HFFc6 (cell line): ENCODE measurements around the gene STRADB. TPM values are rescaled to one million over a fixed set of nuclear protein-coding genes. Genes with fewer than 3 reads are reported as not detected.
A peak's percentile ranks its signal among the peaks of the same experiment; 100 is the strongest.
"Not testable (repeated sequence)": the region's sequence is repeated elsewhere in the genome, so short reads cannot be mapped to it uniquely, and the experiment has no call there.

Experiments used
- DNase-seq: peaks from one replicate; pipeline ENCODE4 v3.0.0-alpha.2; 2018
- H3K27ac Mint-ChIP-seq: 2 replicates; pipeline ENCODE4 v1.8.0; 2020; ENCODE audit warnings: mild to moderate bottlenecking, mixed read lengths
- H3K27me3 Mint-ChIP-seq: 2 replicates; pipeline ENCODE4 v1.8.0; 2021; ENCODE audit warnings: mild to moderate bottlenecking, moderate library complexity, mixed read lengths; ENCODE audit not compliant: insufficient read depth
- H3K36me3 Mint-ChIP-seq: 2 replicates; pipeline ENCODE4 v1.8.0; 2021; ENCODE audit warnings: low read depth, mixed read lengths
- H3K4me1 Mint-ChIP-seq: 2 replicates; pipeline ENCODE4 v1.8.0; 2020; ENCODE audit warnings: low read depth, mixed read lengths
- H3K4me3 Mint-ChIP-seq: 2 replicates; pipeline ENCODE4 v1.8.0; 2020; ENCODE audit warnings: mild to moderate bottlenecking, moderate library complexity, mixed read lengths
- H3K9me3 Mint-ChIP-seq: 2 replicates; pipeline ENCODE4 v1.8.0; 2020; ENCODE audit warnings: mild to moderate bottlenecking, mixed read lengths
- total RNA-seq, 6 experiments: library from RNA; stranded (reverse); fragmentation: NEBNext Ultra II Directional; extraction: Animal tissue kit (Norgen Biotek cat#: 25700); gene quantifications; 2 replicates in 1 of 6; 3 replicates in 5 of 6; pipeline ENCODE4 v1.2.3, GENCODE V29; 2021
- TF ChIP-seq, protein P1 (sequence below): fragments of 200-600 bp; sonication (generic); IDR thresholded peaks from 2 replicates; pipeline ENCODE4 v1.5.0; 2021; ENCODE audit warnings: antibody characterized with exemption, mild to moderate bottlenecking

Gene STRADB
- total RNA-seq, 6 experiments from 2014 or later: 37.7 to 51.0 (median 43.5) TPM

DNA sequence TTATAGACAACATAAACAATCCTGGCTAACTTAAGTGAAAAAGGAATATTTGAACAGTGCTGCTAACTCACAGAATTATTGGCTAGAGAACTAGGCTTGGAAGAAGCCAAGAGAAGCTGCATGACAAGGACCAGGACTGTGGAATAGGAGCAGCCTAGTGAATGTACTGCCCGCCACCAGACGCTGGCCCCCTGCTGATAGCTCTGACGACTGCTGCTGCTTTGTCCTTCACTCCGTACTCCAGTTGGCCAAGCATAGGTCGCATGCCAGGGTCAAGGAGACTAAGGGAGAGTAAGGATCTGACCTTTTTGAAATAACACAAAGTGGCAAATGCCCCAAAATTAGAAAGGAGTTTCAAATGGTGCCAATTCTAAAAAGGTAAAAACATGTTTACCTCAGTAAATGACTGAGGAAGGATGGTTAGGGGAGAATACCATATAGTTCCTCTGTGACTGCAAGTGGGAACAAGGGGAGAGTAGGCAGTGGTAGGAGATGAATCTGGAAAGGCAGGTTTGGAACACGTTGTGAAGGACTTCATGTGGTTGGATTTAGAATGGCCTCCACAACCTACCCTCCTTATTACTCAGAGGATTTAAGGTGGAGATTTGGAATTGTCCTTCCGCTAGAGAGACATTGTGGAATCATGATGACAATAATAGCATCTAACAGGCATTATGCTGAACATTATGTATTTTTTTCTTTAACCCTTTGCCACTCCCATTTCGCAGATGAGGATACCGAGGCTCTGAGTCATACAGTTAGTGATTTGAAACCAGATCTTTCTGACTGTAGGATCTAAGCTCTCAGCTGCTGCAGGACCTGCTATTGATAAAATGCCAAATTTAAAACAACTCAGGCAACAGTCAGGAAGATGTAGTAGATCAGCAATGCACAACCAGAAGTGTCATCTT, 19.5 kb downstream of the STRADB start:
- TF ChIP-seq, protein P1, sequence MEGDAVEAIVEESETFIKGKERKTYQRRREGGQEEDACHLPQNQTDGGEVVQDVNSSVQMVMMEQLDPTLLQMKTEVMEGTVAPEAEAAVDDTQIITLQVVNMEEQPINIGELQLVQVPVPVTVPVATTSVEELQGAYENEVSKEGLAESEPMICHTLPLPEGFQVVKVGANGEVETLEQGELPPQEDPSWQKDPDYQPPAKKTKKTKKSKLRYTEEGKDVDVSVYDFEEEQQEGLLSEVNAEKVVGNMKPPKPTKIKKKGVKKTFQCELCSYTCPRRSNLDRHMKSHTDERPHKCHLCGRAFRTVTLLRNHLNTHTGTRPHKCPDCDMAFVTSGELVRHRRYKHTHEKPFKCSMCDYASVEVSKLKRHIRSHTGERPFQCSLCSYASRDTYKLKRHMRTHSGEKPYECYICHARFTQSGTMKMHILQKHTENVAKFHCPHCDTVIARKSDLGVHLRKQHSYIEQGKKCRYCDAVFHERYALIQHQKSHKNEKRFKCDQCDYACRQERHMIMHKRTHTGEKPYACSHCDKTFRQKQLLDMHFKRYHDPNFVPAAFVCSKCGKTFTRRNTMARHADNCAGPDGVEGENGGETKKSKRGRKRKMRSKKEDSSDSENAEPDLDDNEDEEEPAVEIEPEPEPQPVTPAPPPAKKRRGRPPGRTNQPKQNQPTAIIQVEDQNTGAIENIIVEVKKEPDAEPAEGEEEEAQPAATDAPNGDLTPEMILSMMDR: no peak
- Mint-ChIP-seq H3K4me3 (peak overlapping the region; percentile 7), H3K27ac (peak overlapping the region; percentile 69), H3K36me3 (peaks cover 57% of the 10 kb centered on the region), H3K27me3 (no peaks in the 10 kb centered on the region), H3K4me1 (peaks cover 69% of the 10 kb centered on the region), H3K9me3 (no peaks in the 10 kb centered on the region)
- DNase-seq: peak; percentile 41

DNA sequence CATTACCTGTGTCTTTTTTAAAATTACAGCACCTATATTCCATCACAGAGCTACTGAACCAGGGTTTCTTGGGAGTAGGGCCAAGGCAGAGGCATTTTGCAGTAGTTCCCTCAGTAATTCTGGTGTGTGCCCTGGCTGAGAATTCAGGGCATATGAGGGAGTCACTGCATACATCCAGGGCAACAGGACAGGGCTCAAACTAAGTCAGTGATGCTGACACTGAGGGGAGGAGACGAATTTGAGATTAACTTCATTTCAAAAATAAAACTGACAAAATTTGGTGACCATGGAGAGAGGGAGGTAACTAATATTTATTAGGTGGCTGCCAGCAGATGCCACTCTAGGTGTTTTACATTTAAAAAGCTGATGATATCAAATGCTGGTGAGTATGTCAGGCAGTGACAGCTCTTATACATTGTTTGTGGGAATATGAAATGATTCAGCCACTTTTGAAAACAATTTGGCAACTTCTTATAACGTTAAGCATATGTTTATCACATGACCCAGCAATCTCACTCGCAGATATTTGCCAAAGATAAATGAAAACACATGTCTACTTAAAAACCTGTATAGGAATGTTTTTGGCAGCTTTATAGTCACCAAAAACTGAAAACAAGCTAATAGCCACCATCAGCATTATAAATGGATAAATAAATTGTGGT, 20.3 kb downstream of the STRADB start:
- peaks cover 61% of the 10 kb centered on the region for H3K4me1 Mint-ChIP-seq
- DNase-seq: peak; percentile 53
- H3K27ac Mint-ChIP-seq: peak overlapping the region; percentile 69
- TF ChIP-seq, protein P1: no peak
- no peaks in the 10 kb centered on the region for H3K27me3 Mint-ChIP-seq
- H3K9me3 Mint-ChIP-seq: no peaks in the 10 kb centered on the region
- H3K36me3 Mint-ChIP-seq: peaks cover 59% of the 10 kb centered on the region
- H3K4me3 Mint-ChIP-seq: peak overlapping the region; percentile 47; the same call in 1 of the 2 replicates

DNA sequence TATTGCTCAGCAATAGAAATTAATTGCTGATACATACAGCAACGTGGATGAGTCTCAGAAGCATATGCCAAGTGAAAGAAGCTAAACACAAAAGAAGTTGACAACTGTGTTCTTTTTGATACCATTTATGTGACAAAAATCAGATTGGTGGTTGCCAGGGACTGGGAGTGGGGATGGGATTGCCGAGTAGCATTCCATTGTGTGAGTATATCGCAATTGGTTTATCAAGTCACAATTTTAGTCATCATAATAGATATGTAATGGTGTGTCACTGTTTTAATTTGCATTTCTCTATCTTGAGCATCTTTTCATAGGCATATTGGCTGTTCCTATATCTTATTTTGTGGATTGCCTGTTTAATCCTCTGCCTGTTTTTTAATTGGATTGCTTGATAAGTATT, 20.9 kb downstream of the STRADB start:
- H3K9me3 Mint-ChIP-seq: no peaks in the 10 kb centered on the region
- peaks cover 57% of the 10 kb centered on the region for H3K36me3 Mint-ChIP-seq
- DNase-seq: peak; percentile 46
- no peaks in the 10 kb centered on the region for H3K27me3 Mint-ChIP-seq
- H3K27ac Mint-ChIP-seq: peak overlapping the region; percentile 69
- TF ChIP-seq, protein P1: no peak
- peaks cover 56% of the 10 kb centered on the region for H3K4me1 Mint-ChIP-seq
- peak overlapping the region; percentile 47 for H3K4me3 Mint-ChIP-seq

DNA sequence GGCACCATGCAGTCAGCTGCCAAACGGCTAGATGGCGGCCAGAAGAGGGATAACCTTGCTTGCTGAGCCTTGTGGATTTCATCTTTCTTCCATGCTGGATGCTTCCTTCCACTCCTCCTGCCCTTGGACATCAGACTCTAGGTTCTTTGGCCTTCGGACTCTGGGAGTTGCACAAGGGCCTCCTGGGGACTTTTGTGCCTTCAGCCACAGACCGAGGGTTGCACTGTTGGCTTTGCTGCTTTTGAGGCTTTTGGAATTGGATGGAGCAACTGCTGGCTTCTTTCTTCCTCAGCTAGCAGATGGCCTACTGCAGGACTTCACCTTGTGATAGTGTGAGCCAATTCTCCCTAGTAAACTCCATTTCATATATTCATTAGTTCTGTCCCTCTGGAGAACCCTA, 31.0 kb downstream of the STRADB start:
- DNase-seq: no peak
- no peaks in the 10 kb centered on the region for H3K9me3 Mint-ChIP-seq
- H3K36me3 Mint-ChIP-seq: peaks cover 22% of the 10 kb centered on the region
- H3K4me3 Mint-ChIP-seq: no peak overlapping the region
- H3K4me1 Mint-ChIP-seq: peaks cover 7% of the 10 kb centered on the region; the same call in 1 of the 2 replicates
- H3K27me3 Mint-ChIP-seq: no peaks in the 10 kb centered on the region
- no peak overlapping the region for H3K27ac Mint-ChIP-seq
- TF ChIP-seq, protein P1: no peak

DNA sequence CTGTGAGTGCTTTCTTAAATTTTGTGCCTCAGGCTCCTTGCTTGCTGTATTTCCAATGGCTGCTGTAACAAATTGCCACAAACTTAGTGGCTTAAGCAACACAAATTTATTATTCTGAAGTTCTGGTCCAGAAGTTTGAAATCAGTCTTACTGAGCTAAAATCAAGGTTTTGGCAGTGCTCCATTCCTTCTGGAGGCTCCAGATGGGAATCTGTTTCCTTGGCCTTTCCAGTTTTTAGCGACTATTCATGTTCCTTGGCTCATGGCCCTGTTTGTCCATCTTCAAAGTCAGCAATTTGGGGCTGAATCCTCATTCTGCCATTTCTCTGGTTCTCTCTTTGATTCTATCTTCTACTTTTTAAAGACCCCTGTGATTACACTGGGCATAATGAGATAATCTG, 31.8 kb downstream of the STRADB start:
- TF ChIP-seq, protein P1: no peak
- Mint-ChIP-seq H3K9me3 (no peaks in the 10 kb centered on the region), H3K36me3 (peaks cover 21% of the 10 kb centered on the region), H3K27ac (no peak overlapping the region), H3K4me1 (peaks cover 7% of the 10 kb centered on the region; the same call in 1 of the 2 replicates), H3K27me3 (no peaks in the 10 kb centered on the region), H3K4me3 (no peak overlapping the region)
- DNase-seq: no peak

DNA sequence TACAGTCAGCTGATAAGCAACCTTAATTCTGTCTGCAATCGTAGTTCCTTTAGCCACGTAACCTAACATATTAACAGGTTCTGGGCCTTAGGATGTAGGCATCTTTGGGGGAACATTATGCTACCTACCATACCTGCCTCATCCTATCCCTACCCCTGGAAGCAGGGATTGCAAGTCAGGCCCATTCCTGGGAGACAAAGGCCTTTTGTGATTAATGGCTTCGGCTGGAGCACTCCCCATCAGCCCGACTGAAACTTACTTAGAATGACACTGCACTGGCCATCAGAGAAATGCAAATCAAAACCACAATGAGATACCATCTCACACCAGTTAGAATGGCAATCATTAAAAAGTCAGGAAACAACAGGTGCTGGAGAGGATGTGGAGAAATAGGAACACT, 32.2 kb downstream of the STRADB start:
- H3K9me3 Mint-ChIP-seq, H3K27me3 Mint-ChIP-seq, H3K4me3 Mint-ChIP-seq, DNase-seq, H3K4me1 Mint-ChIP-seq, H3K27ac Mint-ChIP-seq: not testable (repeated sequence)
- peaks cover 21% of the 10 kb centered on the region for H3K36me3 Mint-ChIP-seq
